H1 (cell line): ENCODE results near the gene P2RY11.

Experiments
- BCL11A ChIP-seq, 2 experiments: IDR thresholded peaks; one replicate each; pipeline ENCODE4 v1.6.1; 2011; ENCODE audit warnings: low read depth in 2 of 2, low read length in 2 of 2, mild to moderate bottlenecking in 2 of 2
- CEBPB ChIP-seq: IDR thresholded peaks from 2 replicates; pipeline ENCODE4 v1.6.1; 2012; ENCODE audit warnings: low read depth, low read length
- EP300 ChIP-seq, 2 experiments: IDR thresholded peaks; 1 replicate in 1 of 2; 2 replicates in 1 of 2; pipeline ENCODE4 v1.6.1; 2011 to 2012; ENCODE audit warnings: low read depth in 2 of 2, low read length in 2 of 2, mild to moderate bottlenecking in 2 of 2, borderline replicate concordance in 1 of 2, inconsistent platforms in 1 of 2, moderate library complexity in 1 of 2
- HDAC2 ChIP-seq, 2 experiments: fragments of 300-600 bp in 1 of 2; sonication (generic) in 1 of 2; IDR thresholded peaks; 2 replicates each; pipeline ENCODE4 v1.6.1; 2011 to 2012; ENCODE audit warnings: low read depth in 2 of 2, low read length in 2 of 2, mild to moderate bottlenecking in 2 of 2, moderate library complexity in 2 of 2, borderline replicate concordance in 1 of 2, inconsistent platforms in 1 of 2
- NRF1 ChIP-seq: IDR thresholded peaks from 2 replicates; pipeline ENCODE4 v1.6.1; 2011; ENCODE audit warnings: mild to moderate bottlenecking, low read depth, low read length, improper control_type of control experiment
- POLR2A ChIP-seq, 2 experiments: IDR thresholded peaks; 1 replicate in 1 of 2; 2 replicates in 1 of 2; pipeline ENCODE4 v1.6.1; 2011; ENCODE audit warnings: low read depth in 2 of 2, low read length in 2 of 2, mild to moderate bottlenecking in 2 of 2; ENCODE audit errors: control extremely low read depth in 1 of 2
- TF ChIP-seq, protein P1 (sequence below): IDR thresholded peaks from 2 replicates; pipeline ENCODE4 v1.6.1; 2012; ENCODE audit warnings: inconsistent platforms
- TF ChIP-seq, protein P2 (sequence below), 3 experiments: IDR thresholded peaks; 1 replicate in 2 of 3; 2 replicates in 1 of 3; pipeline versions ENCODE4 v1.5.1 to v1.6.1; 2011; ENCODE audit warnings: low read length in 3 of 3, mild to moderate bottlenecking in 3 of 3, inconsistent platforms in 2 of 3, low read depth in 1 of 3, moderate library complexity in 1 of 3; ENCODE audit not compliant: insufficient read depth in 1 of 3; ENCODE audit errors: control extremely low read depth in 1 of 3

DNA sequence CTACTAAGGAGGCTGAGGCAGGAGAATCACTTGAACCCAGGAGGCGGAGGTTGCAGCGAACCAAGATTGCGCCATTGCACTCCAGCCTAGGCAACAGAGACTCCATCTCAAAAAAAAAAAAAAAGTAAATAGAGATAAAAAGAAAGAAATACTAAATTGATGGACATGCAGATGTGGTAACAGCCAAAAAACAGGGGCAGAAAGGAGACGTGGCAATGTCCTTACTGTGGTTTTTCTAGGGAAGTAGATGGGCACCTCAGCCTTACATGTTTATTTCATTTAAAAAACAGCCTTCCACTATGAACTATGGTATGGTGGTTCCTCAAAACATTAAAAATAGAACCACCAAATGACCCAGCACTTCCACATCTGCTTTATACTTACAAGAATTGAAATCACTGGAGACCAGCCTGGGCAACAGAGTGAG is 14.7 kb downstream of the P2RY11 start:
- no peak for TF ChIP-seq POLR2A (IDR thresholded peaks at IDR 0.05; ENCODE audit: control extremely low read depth in 1 of 2, low read depth in 2 of 2, low read length in 2 of 2)
- TF ChIP-seq BCL11A (IDR thresholded peaks at IDR 0.05; ENCODE audit: low read depth in 2 of 2, low read length in 2 of 2) = no peak
- TF ChIP-seq, protein P1, sequence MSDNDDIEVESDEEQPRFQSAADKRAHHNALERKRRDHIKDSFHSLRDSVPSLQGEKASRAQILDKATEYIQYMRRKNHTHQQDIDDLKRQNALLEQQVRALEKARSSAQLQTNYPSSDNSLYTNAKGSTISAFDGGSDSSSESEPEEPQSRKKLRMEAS = no peak
- no peak for TF ChIP-seq NRF1
- TF ChIP-seq EP300 (IDR thresholded peaks at IDR 0.05; ENCODE audit: borderline replicate concordance in 1 of 2, low read depth in 2 of 2, low read length in 2 of 2) = no peak
- TF ChIP-seq, protein P2, sequence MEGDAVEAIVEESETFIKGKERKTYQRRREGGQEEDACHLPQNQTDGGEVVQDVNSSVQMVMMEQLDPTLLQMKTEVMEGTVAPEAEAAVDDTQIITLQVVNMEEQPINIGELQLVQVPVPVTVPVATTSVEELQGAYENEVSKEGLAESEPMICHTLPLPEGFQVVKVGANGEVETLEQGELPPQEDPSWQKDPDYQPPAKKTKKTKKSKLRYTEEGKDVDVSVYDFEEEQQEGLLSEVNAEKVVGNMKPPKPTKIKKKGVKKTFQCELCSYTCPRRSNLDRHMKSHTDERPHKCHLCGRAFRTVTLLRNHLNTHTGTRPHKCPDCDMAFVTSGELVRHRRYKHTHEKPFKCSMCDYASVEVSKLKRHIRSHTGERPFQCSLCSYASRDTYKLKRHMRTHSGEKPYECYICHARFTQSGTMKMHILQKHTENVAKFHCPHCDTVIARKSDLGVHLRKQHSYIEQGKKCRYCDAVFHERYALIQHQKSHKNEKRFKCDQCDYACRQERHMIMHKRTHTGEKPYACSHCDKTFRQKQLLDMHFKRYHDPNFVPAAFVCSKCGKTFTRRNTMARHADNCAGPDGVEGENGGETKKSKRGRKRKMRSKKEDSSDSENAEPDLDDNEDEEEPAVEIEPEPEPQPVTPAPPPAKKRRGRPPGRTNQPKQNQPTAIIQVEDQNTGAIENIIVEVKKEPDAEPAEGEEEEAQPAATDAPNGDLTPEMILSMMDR (IDR thresholded peaks at IDR 0.05; ENCODE audit: control extremely low read depth in 1 of 3, insufficient read depth in 1 of 3, low read depth in 1 of 3, low read length in 3 of 3) = no peak
- TF ChIP-seq CEBPB = no peak
- no peak for TF ChIP-seq HDAC2 (IDR thresholded peaks at IDR 0.05; ENCODE audit: borderline replicate concordance in 1 of 2, low read depth in 2 of 2, low read length in 2 of 2)
